Stimulated activated effector memory CD8-positive, alpha-beta T cell treated with anti-CD3 and anti-CD28 coated beads, Interleukin-12 subunit alpha, Interleukin-12 subunit beta, amount 100 ng/mL, for 72 hours (primary cell): ENCODE results near the gene ZFTA.
"Not testable (repeated sequence)": the region's sequence is repeated elsewhere in the genome, so short reads cannot be mapped to it uniquely, and the experiment has no call there.

Experiments used
- ATAC-seq: fragments of 150-1000 bp; cut with Tn5 transposase; 2 replicates; pipeline ENCODE4 v1.10.0; 2021
- DNase-seq, 2 donors: peaks; one replicate each; pipeline ENCODE4 v3.0.0; 2021 to 2022; ENCODE audit warnings: low spot score in 2 of 2
- H3K27ac Mint-ChIP-seq: one replicate; pipeline ENCODE4 v1.8.0; 2022; ENCODE audit warnings: mild to moderate bottlenecking, mixed read lengths
- H3K36me3 Mint-ChIP-seq: one replicate; pipeline ENCODE4 v1.8.0; 2022; ENCODE audit warnings: mild to moderate bottlenecking, mixed read lengths
- H3K4me1 Mint-ChIP-seq: one replicate; pipeline ENCODE4 v1.8.0; 2022; ENCODE audit warnings: mixed read lengths
- H3K4me3 Mint-ChIP-seq: one replicate; pipeline ENCODE4 v1.8.0; 2022; ENCODE audit warnings: mild to moderate bottlenecking, mixed read lengths
- H3K9me3 Mint-ChIP-seq: one replicate; pipeline ENCODE4 v1.8.0; 2022; ENCODE audit warnings: mixed read lengths

The ZFTA gene

DNA sequence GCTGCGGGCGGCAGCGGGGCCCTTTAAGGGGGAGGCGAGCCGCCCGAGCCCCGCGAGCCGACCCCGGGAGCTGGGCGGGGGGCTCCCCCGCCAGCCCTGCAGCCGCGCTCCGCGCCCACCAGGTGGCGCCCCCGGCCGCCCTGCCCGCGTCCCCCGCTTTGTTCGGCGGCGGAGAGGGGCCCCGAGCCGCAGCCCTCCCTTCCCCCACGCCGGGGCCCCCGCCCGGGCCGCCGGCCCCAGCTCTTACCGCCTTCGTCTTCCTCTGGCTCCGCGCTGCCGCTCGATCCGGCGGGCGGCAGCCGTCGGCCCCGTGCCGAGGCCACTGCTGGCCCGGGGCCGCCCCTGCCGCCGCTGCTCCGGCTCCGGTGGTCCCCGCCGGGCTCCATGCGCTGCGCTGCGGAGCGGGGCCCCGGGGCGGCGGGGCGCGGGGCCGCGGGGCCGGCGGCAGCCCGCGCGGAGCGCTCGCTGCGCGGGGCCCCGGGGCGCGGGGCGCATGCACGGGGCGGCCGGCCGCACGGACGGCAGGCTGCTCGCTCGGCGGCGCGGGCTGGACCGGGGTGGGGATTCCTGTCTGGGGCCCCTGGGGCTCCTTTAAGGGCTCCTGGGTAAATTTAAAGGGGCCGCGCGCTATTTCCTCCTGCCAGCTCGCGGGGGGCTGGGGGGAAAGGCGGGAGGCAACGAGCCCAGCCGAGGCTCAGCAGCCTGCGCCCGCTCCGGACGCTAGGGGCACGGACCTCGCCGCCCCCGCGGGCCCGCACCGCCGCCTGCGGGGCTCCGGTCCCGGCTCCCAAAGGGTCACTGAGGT, at the start of gene ZFTA:
TSS of gene ZFTA (minus strand) at position 539 of the 805 bp plus-strand sequence. CDS start at position 386, 153 bp downstream.
- ATAC-seq: peak; percentile 69
- Mint-ChIP-seq H3K4me3 (peak within 1 kb of the TSS; percentile 92), H3K9me3 (no peaks in the 10 kb centered on the region), H3K36me3 (peaks cover 7% of the 10 kb centered on the region), H3K27ac (peak within 1 kb of the TSS; percentile 93), H3K4me1 (peaks cover 21% of the 10 kb centered on the region)
- peak; percentile 77 to 85 for DNase-seq

DNA sequence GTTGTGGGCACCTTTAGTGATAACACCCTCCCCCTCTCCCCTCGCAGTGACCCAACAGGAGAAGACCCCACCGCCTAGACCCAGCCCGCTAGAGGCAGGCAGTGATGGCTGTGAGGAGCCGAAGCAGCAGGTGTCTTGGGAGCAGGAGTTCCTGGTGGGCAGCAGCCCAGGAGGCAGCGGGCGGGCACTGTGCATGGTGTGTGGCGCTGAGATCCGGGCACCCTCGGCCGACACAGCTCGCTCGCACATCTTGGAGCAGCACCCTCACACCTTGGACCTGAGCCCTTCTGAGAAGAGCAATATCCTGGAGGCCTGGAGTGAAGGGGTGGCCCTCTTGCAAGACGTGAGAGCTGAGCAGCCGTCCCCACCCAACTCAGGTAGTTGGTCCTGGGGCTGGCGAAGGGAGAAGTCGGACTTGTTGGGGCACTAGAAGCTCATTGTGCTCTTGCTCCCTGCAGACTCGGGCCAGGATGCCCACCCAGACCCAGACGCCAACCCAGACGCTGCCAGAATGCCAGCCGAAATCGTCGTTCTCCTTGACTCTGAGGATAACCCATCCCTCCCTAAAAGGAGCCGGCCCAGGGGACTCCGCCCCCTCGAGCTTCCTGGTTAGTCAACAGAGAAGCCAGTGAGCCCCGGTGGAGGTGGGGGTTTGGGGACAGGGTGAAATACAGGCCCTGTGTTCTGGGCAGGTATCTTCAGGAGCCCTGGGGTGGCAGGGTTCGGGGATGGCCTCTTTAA, 49.4 kb upstream of the ZFTA start:
- Mint-ChIP-seq H3K36me3 (peaks cover 80% of the 10 kb centered on the region), H3K4me3 (no peak overlapping the region), H3K4me1 (peaks cover 32% of the 10 kb centered on the region), H3K9me3 (no peaks in the 10 kb centered on the region), H3K27ac (peak overlapping the region; percentile 32)
- no peak for DNase-seq
- ATAC-seq: no peak

DNA sequence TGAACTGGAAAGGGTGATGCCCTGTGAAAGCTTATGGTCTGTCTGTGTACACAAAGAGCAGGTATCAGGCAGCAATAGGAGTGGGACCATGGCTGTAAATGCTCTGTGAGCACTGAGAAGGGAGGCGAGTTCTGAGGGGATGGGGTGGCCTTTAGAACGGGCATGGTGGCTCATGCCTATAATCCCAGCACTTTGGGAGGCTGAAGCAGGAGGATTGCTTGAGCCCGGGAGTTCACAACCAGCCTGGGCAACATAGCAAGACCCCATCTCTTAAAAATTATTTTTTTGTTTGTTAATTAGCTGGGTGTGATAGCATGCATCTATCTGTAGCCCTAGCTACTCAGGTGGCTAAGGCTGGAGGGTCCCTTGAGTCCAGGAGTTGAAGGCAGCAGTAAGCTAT, 48.2 kb upstream of the ZFTA start:
- Mint-ChIP-seq H3K4me3 (no peak overlapping the region), H3K4me1 (peaks cover 32% of the 10 kb centered on the region), H3K27ac (no peak overlapping the region), H3K9me3 (no peaks in the 10 kb centered on the region), H3K36me3 (peaks cover 68% of the 10 kb centered on the region)
- no peak for DNase-seq
- no peak for ATAC-seq

DNA sequence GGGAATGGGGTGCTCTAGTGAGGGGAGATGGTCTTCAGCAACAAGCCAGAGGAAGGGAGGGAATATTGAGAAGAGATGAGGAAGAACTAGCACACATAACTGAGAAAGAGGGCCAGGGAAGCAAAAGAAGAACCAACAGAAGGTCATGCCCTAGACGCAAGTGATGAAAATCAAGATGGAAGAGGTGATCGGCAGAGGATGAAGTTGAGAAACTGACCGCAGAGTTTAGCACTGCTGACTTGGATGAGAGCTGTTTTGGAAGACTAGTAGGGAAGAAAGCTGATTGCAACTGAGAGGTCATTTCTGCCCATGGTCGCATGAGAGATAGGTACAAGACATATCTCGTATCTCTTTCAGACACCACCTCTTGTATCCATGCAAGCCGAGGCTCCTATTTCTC, 47.6 kb upstream of the ZFTA start:
- Mint-ChIP-seq H3K4me1 (peaks cover 32% of the 10 kb centered on the region), H3K36me3 (peaks cover 62% of the 10 kb centered on the region), H3K9me3 (no peaks in the 10 kb centered on the region), H3K4me3 (no peak overlapping the region), H3K27ac (no peak overlapping the region)
- ATAC-seq (no peak), DNase-seq (no peak)

DNA sequence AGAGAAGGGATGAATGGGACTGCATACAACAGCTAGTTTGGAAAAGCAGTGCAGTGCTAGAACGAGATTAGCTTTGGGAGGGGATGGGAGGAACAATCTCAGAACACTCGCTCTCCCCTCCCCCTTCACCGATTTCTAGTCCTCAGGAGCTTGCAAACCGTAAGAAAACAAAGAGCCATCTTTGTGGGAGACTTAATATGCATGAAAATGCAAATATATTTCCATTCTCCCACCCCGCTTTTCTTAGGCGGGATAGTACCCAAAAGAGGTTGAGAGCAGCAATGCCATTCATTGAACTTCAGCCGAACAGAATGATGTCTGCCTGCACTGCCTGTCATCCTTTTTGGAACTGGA, 45.8 kb upstream of the ZFTA start:
- DNase-seq (no peak), ATAC-seq (no peak)
- peaks cover 44% of the 10 kb centered on the region for H3K36me3 Mint-ChIP-seq
- no peaks in the 10 kb centered on the region for H3K9me3 Mint-ChIP-seq
- H3K4me3 Mint-ChIP-seq: peak overlapping the region; percentile 74
- peaks cover 32% of the 10 kb centered on the region for H3K4me1 Mint-ChIP-seq
- H3K27ac Mint-ChIP-seq: peak overlapping the region; percentile 34

DNA sequence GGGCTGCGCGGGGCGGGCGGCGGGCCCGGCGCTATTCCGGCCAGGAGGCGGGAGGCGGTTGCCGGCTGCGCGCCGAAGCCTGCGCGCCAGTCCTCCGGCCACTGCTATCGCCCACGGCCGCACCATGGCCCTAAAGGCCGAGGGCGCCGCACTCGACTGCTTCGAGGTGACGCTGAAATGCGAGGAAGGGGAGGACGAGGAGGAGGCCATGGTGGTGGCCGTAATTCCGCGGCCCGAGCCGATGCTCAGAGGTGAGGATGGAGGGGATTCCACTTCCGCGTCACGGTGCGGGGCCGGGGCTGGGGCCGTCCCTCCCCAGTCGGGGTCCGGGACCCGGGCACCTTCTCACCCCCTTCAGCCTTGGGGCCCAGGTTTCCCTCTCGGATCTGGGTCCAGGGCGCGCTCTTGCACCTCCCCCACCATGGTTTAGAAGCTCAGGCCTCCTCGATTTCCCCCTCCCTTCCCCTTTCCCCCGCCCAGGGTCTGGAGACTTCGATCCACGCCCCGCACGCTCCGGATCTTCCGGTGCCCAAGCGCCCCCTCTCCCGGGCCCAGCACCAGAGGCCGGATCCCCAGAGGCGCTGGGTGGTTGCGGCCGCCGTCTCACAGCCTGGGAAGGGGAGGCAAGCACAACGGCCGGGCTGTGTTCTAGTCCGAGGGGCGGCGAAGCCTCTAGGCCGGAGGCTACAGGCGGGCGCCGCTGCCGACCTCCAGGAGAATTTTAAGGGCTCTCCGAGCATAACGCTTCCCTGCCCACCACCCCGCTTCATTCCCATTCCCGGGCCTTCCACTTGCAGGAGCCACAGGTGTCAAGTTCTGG, 45.2 kb upstream of the ZFTA start:
- ATAC-seq (peak; percentile 62), DNase-seq (peak; percentile 24 to 80)
- H3K4me3 Mint-ChIP-seq: peak overlapping the region; percentile 74
- no peaks in the 10 kb centered on the region for H3K9me3 Mint-ChIP-seq
- peaks cover 38% of the 10 kb centered on the region for H3K36me3 Mint-ChIP-seq
- H3K27ac Mint-ChIP-seq: peak overlapping the region; percentile 34
- peaks cover 32% of the 10 kb centered on the region for H3K4me1 Mint-ChIP-seq

DNA sequence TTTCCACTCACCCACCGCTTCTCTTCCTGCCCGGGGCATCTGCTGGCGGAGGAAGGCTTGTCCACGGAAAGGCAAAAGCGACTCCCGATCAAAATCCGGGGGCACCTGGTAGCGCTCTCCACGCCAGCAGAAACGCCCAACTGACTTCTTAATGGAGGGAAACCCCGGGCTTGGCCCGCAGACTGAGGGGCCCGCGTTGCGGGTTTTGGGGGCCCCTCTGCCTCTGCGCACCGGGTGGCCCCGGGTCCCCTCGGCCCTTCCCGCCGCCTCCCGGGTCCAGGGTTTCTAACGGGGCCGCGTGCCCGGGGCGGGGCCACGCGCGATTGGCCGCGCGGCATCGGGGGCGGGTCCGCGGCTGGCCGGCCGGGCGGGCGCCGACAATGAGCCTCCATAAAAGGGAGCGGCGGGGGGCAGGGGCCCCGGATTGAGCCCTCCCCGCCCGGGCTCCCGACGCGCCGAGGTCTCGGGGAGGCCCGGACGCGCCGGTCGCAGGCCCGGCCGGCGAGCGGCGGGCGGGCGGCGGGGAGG, 44.5 kb upstream of the ZFTA start, which contains the start of gene SPINDOC:
TSS of gene SPINDOC (plus strand) at position 422 of the 528 bp plus-strand sequence. CDS start 231 bp downstream, outside the sequence.
- ATAC-seq (peak; percentile 90), DNase-seq (peak; percentile 70 to 87)
- Mint-ChIP-seq H3K4me1 (peaks cover 32% of the 10 kb centered on the region), H3K27ac (peak within 1 kb of the TSS; percentile 34), H3K4me3 (peak within 1 kb of the TSS; percentile 74), H3K9me3 (no peaks in the 10 kb centered on the region), H3K36me3 (peaks cover 31% of the 10 kb centered on the region)

DNA sequence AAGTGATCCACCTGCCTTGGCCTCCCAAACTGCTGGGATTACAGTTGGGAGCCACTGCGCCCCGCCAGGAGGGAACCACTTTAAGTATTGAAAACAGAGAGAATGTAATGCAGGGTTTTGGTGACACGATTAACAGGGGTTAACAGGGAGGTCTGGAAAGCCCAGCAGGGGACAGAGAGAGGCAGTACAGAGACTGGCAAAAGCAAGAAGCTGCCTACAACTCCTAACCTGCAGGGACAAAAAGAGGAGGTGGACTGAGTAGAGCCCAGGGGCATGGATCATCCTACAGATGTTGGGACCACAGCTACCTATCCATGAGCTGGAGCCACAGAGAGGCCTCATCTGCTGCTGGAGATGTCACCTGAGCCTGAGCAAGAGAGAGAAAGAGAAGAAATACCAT, 42.9 kb upstream of the ZFTA start:
- DNase-seq: no peak
- ATAC-seq: no peak
- peaks cover 24% of the 10 kb centered on the region for H3K4me1 Mint-ChIP-seq
- H3K4me3 Mint-ChIP-seq: peak overlapping the region; percentile 74
- no peaks in the 10 kb centered on the region for H3K9me3 Mint-ChIP-seq
- H3K27ac Mint-ChIP-seq: no peak overlapping the region
- H3K36me3 Mint-ChIP-seq: peaks cover 19% of the 10 kb centered on the region

DNA sequence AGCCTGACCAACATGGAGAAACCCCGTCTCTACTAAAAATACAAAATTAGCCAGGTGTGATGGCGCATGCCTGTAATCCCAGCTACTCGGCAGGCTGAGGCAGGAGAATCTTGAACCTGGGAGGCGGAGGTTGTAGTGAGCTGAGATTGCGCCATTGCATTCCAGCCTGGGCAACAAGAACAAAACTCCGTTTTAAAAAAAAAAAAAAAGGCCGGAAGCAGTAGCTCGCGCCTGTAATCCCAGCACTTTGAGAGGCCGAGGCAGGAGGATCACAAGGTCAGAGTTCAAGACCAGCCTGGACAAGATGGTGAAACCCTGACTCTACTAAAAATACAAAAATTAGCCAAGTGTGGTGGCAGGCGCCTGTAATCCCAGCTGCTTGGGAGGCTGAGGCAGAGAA, 41.8 kb upstream of the ZFTA start:
- DNase-seq, H3K27ac Mint-ChIP-seq, H3K36me3 Mint-ChIP-seq, H3K9me3 Mint-ChIP-seq, H3K4me3 Mint-ChIP-seq, ATAC-seq: not testable (repeated sequence)
- H3K4me1 Mint-ChIP-seq: peaks cover 12% of the 10 kb centered on the region

DNA sequence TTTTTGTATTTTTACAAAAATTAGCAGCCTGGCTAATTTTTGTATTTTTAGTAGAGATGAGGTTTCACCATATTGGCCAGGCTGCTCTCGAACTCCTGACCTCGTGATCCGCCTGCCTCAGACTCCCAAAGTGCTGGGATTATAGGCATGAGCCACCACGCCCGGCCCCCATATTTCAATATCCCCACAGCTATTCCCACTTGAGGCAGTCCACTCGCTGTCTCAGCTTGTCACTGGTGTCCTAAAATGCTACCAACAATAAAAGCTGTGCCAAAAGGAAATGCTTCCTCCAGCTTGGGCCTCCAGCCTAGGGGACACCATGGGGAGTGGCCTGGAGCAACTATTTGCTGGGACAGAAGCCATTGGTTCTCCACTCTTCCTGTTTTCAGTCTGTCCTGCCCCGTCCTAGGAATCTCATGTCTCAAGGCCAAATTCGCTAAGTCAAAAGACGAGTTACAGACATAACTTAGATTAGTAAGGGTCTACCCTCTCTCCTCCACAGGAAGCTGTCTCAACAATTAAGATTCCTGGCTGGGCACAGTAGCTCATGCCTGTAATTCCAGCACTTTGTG, 37.4 kb upstream of the ZFTA start:
- no peak for DNase-seq
- Mint-ChIP-seq H3K9me3 (no peaks in the 10 kb centered on the region), H3K4me1 (no peaks in the 10 kb centered on the region), H3K27ac (no peak overlapping the region), H3K36me3 (no peaks in the 10 kb centered on the region), H3K4me3 (no peak overlapping the region)
- ATAC-seq: no peak

DNA sequence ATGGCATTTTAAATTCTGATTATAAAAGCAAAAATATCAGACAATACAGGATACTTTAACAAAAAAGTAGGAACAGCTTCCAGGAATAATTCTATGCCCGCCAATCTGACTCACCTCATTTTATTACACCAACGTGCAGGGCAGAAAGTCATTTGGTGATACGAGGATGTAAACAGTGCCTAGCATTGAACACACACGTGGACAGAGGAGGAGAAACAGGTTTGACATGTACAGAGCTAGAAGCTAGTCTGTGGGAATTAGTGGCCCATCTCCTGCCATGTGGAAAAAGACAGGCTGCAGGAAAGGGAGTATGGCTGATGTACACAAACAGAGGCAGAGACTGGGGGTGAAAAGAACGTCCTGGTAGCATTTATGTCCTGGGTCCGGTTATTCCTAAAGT, 35.7 kb upstream of the ZFTA start:
- Mint-ChIP-seq H3K9me3 (no peaks in the 10 kb centered on the region), H3K4me3 (no peak overlapping the region), H3K27ac (no peak overlapping the region), H3K4me1 (no peaks in the 10 kb centered on the region), H3K36me3 (no peaks in the 10 kb centered on the region)
- DNase-seq (no peak), ATAC-seq (no peak)

DNA sequence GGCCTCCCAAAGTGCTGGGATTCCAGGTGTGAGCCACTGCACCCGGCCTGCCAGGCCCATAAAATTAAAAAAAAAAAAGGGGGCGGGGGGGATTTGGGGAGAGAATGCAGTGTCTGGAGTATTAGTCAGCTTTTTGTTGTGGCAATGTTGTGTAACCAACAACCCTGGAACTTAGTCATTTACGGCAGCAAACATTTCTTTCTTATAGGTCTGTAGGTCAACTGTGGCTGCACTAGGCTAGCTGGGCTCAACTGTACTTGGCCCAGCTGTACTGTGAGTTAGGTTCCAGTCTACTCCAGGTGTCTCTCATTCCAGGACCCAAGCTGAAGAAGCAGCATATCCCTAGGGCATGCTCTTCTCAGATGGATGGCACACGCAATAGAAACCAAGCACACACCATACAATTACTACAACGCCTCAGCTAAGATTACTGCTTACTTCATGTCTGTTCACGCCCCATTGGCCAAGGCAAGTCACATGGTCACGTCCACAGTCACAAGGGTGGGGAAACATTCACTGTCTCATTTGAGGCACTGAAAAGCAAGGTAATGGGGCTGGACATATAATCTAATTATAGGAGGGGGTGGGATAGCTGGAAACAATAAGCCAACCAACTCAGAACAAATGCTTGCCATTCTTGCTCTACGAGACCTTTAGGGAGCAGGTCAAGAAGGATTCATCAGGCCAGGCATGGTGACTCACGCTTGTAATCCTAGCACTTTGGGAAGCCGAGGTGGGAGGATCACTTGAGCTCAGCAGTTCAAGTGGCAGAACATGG, 34.3 kb upstream of the ZFTA start:
- DNase-seq: no peak
- no peak for ATAC-seq
- H3K4me3 Mint-ChIP-seq: no peak overlapping the region
- no peaks in the 10 kb centered on the region for H3K36me3 Mint-ChIP-seq
- H3K4me1 Mint-ChIP-seq: no peaks in the 10 kb centered on the region
- no peaks in the 10 kb centered on the region for H3K9me3 Mint-ChIP-seq
- H3K27ac Mint-ChIP-seq: no peak overlapping the region

DNA sequence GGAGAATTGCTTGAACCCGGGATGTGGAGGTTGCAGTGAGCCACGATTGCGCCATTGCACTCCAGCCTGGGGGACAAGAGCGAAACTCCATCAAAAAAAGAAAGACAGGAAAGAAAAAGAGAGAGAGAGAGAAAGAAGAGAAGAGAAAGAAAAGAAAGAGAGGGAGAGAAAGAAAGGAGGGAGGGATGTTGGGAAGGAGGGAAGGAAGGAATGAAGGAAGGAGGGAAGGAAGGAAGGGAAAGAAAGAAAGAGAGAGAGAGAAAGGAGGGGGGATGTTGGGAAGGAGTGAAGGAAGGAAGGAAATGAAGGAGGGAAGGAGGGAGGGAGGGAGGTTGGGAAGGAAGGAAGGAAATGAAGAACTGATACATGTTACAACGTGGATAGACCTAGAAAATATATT, 32.3 kb upstream of the ZFTA start:
- Mint-ChIP-seq H3K4me3 (no peak overlapping the region), H3K27ac (no peak overlapping the region), H3K36me3 (no peaks in the 10 kb centered on the region), H3K9me3 (no peaks in the 10 kb centered on the region), H3K4me1 (no peaks in the 10 kb centered on the region)
- ATAC-seq: no peak
- DNase-seq: no peak

DNA sequence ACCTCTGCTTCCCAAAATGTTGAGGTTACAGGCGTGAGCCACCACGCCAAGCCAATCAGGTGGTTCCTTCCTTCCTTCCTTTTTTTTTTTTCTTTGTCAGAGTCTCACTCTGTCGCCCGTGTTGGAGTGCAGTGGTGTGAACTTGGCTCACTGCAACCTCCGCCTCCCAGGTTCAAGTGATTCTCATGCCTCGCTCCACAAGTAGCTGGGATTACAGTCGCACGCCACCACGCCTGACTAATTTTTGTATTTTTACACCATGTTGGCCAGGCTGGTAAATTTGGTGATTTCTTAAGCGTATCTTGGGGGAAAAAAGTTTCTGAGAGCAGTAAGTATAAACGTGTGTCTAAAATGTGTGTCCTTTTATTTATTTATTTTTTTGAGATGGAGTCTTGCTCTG, 26.5 kb upstream of the ZFTA start:
- no peaks in the 10 kb centered on the region for H3K36me3 Mint-ChIP-seq
- H3K27ac Mint-ChIP-seq: no peak overlapping the region
- no peak for ATAC-seq
- peaks cover 8% of the 10 kb centered on the region for H3K9me3 Mint-ChIP-seq
- DNase-seq: no peak
- no peaks in the 10 kb centered on the region for H3K4me1 Mint-ChIP-seq
- no peak overlapping the region for H3K4me3 Mint-ChIP-seq
